GM18511 (cell line): ENCODE measurements around the gene FAM200A.
"Not testable (repeated sequence)": the region's sequence is repeated elsewhere in the genome, so short reads cannot be mapped to it uniquely, and the experiment has no call there.

Experiments
- ATAC-seq: cut with Tn5 transposase; IDR thresholded peaks from one replicate; pipeline ENCODE4 v1.9.1; 2021; ENCODE audit warnings: mild to moderate bottlenecking, moderate library complexity; ENCODE audit not compliant: unreplicated experiment

FAM200A gene

GRCh38 chr7:99504603-99505323 is 47.2 kb downstream of the FAM200A start, which contains the start of gene ZKSCAN5:
ZKSCAN5 (plus strand) TSS chr7:99504662; CDS start chr7:99506045, 1,383 bp downstream.
- peak; percentile 82 for ATAC-seq

- ATAC-seq = no peak
These were observed 47.7 kb downstream of the FAM200A start for GRCh38 chr7:99504281-99504602.

- ATAC-seq = not testable (repeated sequence)
These were observed 50.7 kb downstream of the FAM200A start for GRCh38 chr7:99501236-99501635.

- ATAC-seq = no peak
These were observed 51.3 kb downstream of the FAM200A start for GRCh38 chr7:99500637-99501009.

DNA sequence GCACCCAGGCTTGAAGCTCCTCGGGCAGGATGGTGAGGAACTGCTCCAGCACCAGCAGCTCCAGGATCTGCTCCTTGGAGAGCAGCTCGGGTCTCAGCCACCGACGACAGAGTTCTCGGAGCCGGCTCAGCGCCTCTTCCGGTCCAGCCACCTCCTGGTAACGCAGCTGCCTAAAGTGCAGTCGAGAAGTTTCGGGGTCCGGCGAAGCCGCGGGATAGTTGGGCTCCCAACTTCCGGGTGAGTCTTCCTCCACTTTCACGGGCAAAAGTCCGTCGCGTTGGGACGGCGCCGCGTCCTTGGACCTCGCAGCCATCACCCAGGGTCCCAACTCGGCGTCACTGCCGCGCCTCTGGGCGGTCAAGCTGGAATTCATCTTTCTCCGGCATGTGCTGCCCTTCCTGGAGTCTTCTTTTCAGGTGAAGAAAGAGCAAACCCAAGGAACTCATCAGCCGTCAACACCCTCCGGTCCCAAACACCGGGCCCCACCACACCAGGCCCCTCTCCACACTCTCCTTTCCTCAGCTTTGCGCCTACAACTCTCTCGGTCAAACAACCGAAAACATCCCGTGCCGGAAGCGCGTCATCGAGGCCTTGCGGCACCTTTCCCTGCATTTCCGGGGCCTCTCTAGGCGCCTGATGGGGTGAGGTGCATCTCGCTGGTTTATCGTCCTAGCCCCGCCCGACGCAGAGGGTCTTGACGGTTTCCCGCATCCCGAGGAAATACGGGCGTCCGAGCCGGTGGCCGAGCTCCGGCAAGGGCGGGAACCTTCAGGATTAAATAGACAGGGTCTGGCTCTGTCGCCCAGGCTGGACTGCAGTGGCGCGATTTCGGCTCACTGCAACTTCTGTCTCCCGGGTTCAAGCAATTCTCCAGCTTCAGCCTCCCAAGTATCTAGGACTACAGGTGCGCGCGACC is 51.9 kb downstream of the FAM200A start, which contains the start of gene ZNF394:
Gene ZNF394, minus strand, starts transcription at position 561 of the 916 bp plus-strand sequence. Its CDS starts 188 bp downstream, at position 373.
- ATAC-seq = peak; percentile 47

DNA sequence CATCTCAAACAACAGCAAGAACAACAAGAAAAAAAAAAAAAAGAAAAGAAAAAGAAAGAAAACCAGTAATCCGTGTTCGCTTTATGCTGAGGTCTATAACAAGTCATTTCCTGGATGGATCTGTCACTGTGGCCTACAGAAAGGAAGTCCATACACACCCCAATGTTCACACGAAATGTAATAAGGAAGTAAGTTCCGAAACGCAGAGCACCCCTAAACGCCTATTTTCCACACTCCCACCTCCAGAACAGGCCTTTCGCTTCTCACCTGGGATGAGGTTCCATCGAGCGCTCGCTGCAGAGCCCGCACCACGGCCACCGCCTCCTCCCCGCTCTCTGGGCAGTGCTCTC is 52.6 kb downstream of the FAM200A start:
- peak; percentile 28 for ATAC-seq

GRCh38 chr7:99498546-99498944 is 53.4 kb downstream of the FAM200A start:
- ATAC-seq = no peak

DNA sequence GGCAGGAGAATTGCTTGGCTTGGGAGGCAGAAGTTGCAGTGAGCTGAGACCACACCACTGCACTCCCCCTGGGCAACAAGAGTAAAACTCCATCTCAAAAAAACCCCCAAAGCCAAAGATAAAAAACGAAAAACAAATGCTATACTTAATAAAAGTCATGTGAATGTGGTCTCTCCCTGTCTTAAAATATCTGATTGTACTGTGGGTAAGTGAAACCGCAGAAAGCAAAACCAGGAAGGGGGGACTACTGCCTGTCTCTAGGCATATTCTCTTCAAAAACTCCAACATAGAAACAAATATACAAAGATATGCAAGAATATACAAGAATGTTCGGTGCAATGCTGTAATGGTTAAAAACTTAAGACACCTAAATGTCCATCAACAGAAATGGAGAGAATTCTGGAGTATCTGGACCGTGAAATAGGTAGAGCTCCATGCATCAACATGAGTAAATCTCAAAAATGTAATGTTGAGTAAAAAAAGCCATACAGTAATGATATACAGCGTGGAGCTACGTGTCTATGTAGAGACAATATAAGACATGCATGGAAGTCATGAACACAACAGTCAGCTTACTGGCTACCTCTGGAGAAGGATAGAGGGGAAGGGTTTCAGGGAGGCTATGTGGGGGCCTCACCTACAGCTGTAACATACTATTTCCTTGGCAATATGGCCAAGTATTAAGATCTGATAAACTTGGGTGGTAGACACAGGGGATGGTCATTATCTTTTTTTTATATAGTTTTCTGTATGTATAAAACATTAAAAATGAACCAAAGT is 54.0 kb downstream of the FAM200A start:
- no peak for ATAC-seq
